Measurements from ENCODE around the gene CFAP410.

Gene CFAP410

GRCh38 chr21:44324854-44325107, 14.4 kb downstream of the CFAP410 start (continued):
- no peak for TF ChIP-seq POU6F1 (CRISPR knock-in tag; IDR thresholded peaks at IDR 0.05; ENCODE audit: borderline replicate concordance, low read depth)

GRCh38 chr21:44324106-44324853, 14.9 kb downstream of the CFAP410 start:
- TF ChIP-seq ZNF70 (CRISPR knock-in tag; IDR thresholded peaks at IDR 0.05) (no peak), GLIS3 (CRISPR knock-in tag; IDR thresholded peaks at IDR 0.05) (no peak), PPARA (CRISPR knock-in tag; IDR thresholded peaks at IDR 0.05; ENCODE audit: borderline replicate concordance) (no peak), ZNF8 (CRISPR knock-in tag; IDR thresholded peaks at IDR 0.05) (no peak), ISL1 (CRISPR knock-in tag; IDR thresholded peaks at IDR 0.05) (no peak), ZFP3 (CRISPR knock-in tag; IDR thresholded peaks at IDR 0.05) (no peak)
- no peak for ATAC-seq

GRCh38 chr21:44323591-44323990, 15.6 kb downstream of the CFAP410 start:
- TF ChIP-seq ZNF8 (CRISPR knock-in tag; IDR thresholded peaks at IDR 0.05) (no peak), TOX (CRISPR knock-in tag; IDR thresholded peaks at IDR 0.05; ENCODE audit: borderline replicate concordance) (no peak), TSHZ2 (CRISPR knock-in tag; IDR thresholded peaks at IDR 0.05) (no peak), TCF4 (CRISPR knock-in tag; IDR thresholded peaks at IDR 0.05; ENCODE audit: borderline replicate concordance) (no peak), CREB5 (CRISPR knock-in tag; IDR thresholded peaks at IDR 0.05; ENCODE audit: low read depth) (no peak)
- ATAC-seq = no peak

GRCh38 chr21:44322621-44323325, 16.4 kb downstream of the CFAP410 start:
- TF ChIP-seq ARNTL (CRISPR knock-in tag; IDR thresholded peaks at IDR 0.05; ENCODE audit: borderline replicate concordance, low read depth) (no peak), OSR1 (CRISPR knock-in tag; IDR thresholded peaks at IDR 0.05) (no peak)
- no peak for ATAC-seq

GRCh38 chr21:44321846-44322450, 17.2 kb downstream of the CFAP410 start:
- no peak for ATAC-seq
- TF ChIP-seq ESRRG (CRISPR knock-in tag; IDR thresholded peaks at IDR 0.05) (no peak), CSDC2 (CRISPR knock-in tag; IDR thresholded peaks at IDR 0.05) (no peak), PPARA (CRISPR knock-in tag; IDR thresholded peaks at IDR 0.05; ENCODE audit: borderline replicate concordance) (no peak), ZC3H10 (CRISPR knock-in tag; IDR thresholded peaks at IDR 0.05) (no peak), OSR1 (CRISPR knock-in tag; IDR thresholded peaks at IDR 0.05) (no peak), TCF4 (CRISPR knock-in tag; IDR thresholded peaks at IDR 0.05; ENCODE audit: borderline replicate concordance) (no peak), ZNF565 (CRISPR knock-in tag; conservative IDR thresholded peaks at IDR 0.05; ENCODE audit: low read depth) (no peak), GLIS3 (CRISPR knock-in tag; IDR thresholded peaks at IDR 0.05) (no peak), ZNF70 (CRISPR knock-in tag; IDR thresholded peaks at IDR 0.05) (no peak), SNAI2 (CRISPR knock-in tag; IDR thresholded peaks at IDR 0.05) (no peak), BACH2 (CRISPR knock-in tag; IDR thresholded peaks at IDR 0.05; ENCODE audit: borderline replicate concordance) (no peak), ARNTL (CRISPR knock-in tag; IDR thresholded peaks at IDR 0.05; ENCODE audit: borderline replicate concordance, low read depth) (no peak), PATZ1 (CRISPR knock-in tag; IDR thresholded peaks at IDR 0.05; ENCODE audit: borderline replicate concordance) (no peak), TOX (CRISPR knock-in tag; IDR thresholded peaks at IDR 0.05; ENCODE audit: borderline replicate concordance) (no peak), POU6F1 (CRISPR knock-in tag; IDR thresholded peaks at IDR 0.05; ENCODE audit: borderline replicate concordance, low read depth) (no peak), TSHZ2 (CRISPR knock-in tag; IDR thresholded peaks at IDR 0.05) (no peak)
